Measurements from ENCODE around the gene PEX19.
A peak's percentile ranks its signal among the peaks of the same experiment; 100 is the strongest.

PEX19 gene

DNA sequence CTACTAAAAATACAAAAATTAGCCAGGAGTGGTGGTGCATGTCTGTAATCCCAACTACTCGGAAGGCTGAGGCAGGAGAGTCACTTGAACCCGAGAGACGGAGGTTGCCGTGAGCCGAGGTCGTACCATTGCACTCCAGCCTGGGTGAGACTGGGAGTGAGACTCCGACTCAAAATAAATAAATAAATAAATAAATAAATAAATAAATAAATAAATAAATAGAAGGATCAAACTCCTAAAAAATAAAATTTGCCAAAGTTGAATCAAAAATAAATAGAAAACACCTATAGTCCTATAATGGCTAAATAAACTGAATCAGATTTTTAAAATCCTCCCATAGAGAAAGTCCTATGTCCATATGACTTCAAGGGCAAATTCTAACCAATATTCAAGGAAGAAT lies 15.2 kb upstream of the PEX19 start:
- no peaks in the 10 kb centered on the region for H3K4me1 ChIP-seq (ENCODE audit: control insufficient read depth, insufficient read depth, low read length)
- POLR2A ChIA-PET: no interaction called here
- no peak overlapping the region for H3K27ac ChIP-seq (ENCODE audit: extremely low read depth, low read depth, low read length)
- CTCF ChIA-PET: interaction anchor here (3.3 kb wide), 1 partner anchor 8 kb away, joined by 35 read pairs; no protein-coding TSS in a partner anchor
- no peaks in the 10 kb centered on the region for H3K9me3 ChIP-seq (ENCODE audit: control insufficient read depth, insufficient read depth, low read depth, low read length)
- no peak overlapping the region for H3K4me3 ChIP-seq (ENCODE audit: low read depth, low read length)
- H3K36me3 ChIP-seq (ENCODE audit: control insufficient read depth in 2 of 2, insufficient read depth in 1 of 2, low read length in 2 of 2): peaks cover 82 to 88% of the 10 kb centered on the region in 2 experiments
- TF ChIP-seq ZNF211 (tag by site-specific recombination; IDR thresholded peaks at IDR 0.05; ENCODE audit: low read depth) (no peak), ZNF596 (tag by site-specific recombination; IDR thresholded peaks at IDR 0.05) (no peak), RBAK (tag by site-specific recombination; IDR thresholded peaks at IDR 0.05) (peak; percentile 73), ZNF830 (tag by site-specific recombination; IDR thresholded peaks at IDR 0.05; ENCODE audit: low read depth) (no peak), ZNF585B (tag by site-specific recombination; IDR thresholded peaks at IDR 0.05) (no peak), ZNF132 (tag by site-specific recombination; IDR thresholded peaks at IDR 0.05; ENCODE audit: borderline replicate concordance) (no peak), GLIS2 (tag by site-specific recombination; IDR thresholded peaks at IDR 0.05) (no peak), ZNF701 (tag by site-specific recombination; IDR thresholded peaks at IDR 0.05) (no peak), MEIS1 (CRISPR knock-in tag; IDR thresholded peaks at IDR 0.05; ENCODE audit: borderline replicate concordance) (no peak), ZNF133 (tag by site-specific recombination; IDR thresholded peaks at IDR 0.05) (no peak), PRDM4 (tag by site-specific recombination; IDR thresholded peaks at IDR 0.05) (no peak), ZNF311 (tag by site-specific recombination; IDR thresholded peaks at IDR 0.05; ENCODE audit: borderline replicate concordance) (no peak), BCL11A (tag by site-specific recombination; IDR thresholded peaks at IDR 0.05; ENCODE audit: low read depth) (no peak), HOXD13 (CRISPR knock-in tag; IDR thresholded peaks at IDR 0.05; ENCODE audit: borderline replicate concordance) (no peak), ZNF157 (tag by site-specific recombination; IDR thresholded peaks at IDR 0.05) (no peak), ZNF529 (tag by site-specific recombination; IDR thresholded peaks at IDR 0.05; ENCODE audit: insufficient replicate concordance) (peak; percentile 74), ZSCAN18 (tag by site-specific recombination; IDR thresholded peaks at IDR 0.05) (no peak), ZNF24 (tag by site-specific recombination; IDR thresholded peaks at IDR 0.05) (0 out of 2 replicates have a peak, but pooled peaks have one; percentile 30), ZNF391 (tag by site-specific recombination; IDR thresholded peaks at IDR 0.05; ENCODE audit: borderline replicate concordance, low read depth) (no peak), ZNF138 (tag by site-specific recombination; IDR thresholded peaks at IDR 0.05; ENCODE audit: borderline replicate concordance) (peak; percentile 88; the same call in 1 of the 2 replicates), ZNF214 (tag by site-specific recombination; IDR thresholded peaks at IDR 0.05; ENCODE audit: borderline replicate concordance) (no peak; the same call in 1 of the 2 replicates), ZXDB (tag by site-specific recombination; IDR thresholded peaks at IDR 0.05) (peak; percentile 86), ZNF664 (tag by site-specific recombination; IDR thresholded peaks at IDR 0.05) (peak; percentile 82; the same call in 1 of the 2 replicates), ZNF155 (tag by site-specific recombination; IDR thresholded peaks at IDR 0.05) (no peak), ZNF776 (tag by site-specific recombination; IDR thresholded peaks at IDR 0.05; ENCODE audit: borderline replicate concordance) (no peak), ZNF624 (tag by site-specific recombination; IDR thresholded peaks at IDR 0.05) (no peak), ZNF2 (tag by site-specific recombination; IDR thresholded peaks at IDR 0.05) (no peak)
- TF ChIP-seq, protein P1, sequence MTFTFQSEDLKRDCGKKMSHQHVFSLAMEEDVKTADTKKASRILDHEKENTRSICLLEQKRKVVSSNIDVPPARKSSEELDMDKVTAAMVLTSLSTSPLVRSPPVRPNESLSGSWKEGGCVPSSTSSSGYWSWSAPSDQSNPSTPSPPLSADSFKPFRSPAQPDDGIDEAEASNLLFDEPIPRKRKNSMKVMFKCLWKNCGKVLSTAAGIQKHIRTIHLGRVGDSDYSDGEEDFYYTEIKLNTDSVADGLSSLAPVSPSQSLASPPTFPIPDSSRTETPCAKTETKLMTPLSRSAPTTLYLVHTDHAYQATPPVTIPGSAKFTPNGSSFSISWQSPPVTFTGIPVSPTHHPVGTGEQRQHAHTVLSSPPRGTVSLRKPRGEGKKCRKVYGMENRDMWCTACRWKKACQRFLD (tag by site-specific recombination; IDR thresholded peaks at IDR 0.05): peak; percentile 55; the same call in 1 of the 2 replicates
- TF ChIP-seq, protein P2, sequence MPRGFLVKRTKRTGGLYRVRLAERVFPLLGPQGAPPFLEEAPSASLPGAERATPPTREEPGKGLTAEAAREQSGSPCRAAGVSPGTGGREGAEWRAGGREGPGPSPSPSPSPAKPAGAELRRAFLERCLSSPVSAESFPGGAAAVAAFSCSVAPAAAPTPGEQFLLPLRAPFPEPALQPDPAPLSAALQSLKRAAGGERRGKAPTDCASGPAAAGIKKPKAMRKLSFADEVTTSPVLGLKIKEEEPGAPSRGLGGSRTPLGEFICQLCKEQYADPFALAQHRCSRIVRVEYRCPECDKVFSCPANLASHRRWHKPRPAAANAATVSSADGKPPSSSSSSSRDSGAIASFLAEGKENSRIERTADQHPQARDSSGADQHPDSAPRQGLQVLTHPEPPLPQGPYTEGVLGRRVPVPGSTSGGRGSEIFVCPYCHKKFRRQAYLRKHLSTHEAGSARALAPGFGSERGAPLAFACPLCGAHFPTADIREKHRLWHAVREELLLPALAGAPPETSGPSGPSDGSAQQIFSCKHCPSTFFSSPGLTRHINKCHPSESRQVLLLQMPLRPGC (tag by site-specific recombination; IDR thresholded peaks at IDR 0.05): no peak
- TF ChIP-seq, protein P3, sequence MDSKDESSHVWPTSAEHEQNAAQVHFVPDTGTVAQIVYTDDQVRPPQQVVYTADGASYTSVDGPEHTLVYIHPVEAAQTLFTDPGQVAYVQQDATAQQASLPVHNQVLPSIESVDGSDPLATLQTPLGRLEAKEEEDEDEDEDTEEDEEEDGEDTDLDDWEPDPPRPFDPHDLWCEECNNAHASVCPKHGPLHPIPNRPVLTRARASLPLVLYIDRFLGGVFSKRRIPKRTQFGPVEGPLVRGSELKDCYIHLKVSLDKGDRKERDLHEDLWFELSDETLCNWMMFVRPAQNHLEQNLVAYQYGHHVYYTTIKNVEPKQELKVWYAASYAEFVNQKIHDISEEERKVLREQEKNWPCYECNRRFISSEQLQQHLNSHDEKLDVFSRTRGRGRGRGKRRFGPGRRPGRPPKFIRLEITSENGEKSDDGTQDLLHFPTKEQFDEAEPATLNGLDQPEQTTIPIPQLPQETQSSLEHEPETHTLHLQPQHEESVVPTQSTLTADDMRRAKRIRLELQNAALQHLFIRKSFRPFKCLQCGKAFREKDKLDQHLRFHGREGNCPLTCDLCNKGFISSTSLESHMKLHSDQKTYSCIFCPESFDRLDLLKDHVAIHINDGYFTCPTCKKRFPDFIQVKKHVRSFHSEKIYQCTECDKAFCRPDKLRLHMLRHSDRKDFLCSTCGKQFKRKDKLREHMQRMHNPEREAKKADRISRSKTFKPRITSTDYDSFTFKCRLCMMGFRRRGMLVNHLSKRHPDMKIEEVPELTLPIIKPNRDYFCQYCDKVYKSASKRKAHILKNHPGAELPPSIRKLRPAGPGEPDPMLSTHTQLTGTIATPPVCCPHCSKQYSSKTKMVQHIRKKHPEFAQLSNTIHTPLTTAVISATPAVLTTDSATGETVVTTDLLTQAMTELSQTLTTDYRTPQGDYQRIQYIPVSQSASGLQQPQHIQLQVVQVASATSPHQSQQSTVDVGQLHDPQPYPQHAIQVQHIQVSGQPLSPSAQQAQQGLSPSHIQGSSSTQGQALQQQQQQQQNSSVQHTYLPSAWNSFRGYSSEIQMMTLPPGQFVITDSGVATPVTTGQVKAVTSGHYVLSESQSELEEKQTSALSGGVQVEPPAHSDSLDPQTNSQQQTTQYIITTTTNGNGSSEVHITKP (tag by site-specific recombination; IDR thresholded peaks at IDR 0.05): no peak
